Astrocyte of the spinal cord (primary cell): ENCODE data around the gene VAPA.

ENCODE experiments used
- DNase-seq: peaks from one replicate; pipeline ENCODE4 v3.0.0; 2011; ENCODE audit warnings: low read depth, low spot score
- H3K4me3 ChIP-seq: 2 replicates; pipeline ENCODE4 v1.5.1; 2011; ENCODE audit warnings: low read depth, mild to moderate bottlenecking, low read length, moderate library complexity
- CTCF ChIP-seq: IDR thresholded peaks from 2 replicates; pipeline ENCODE4 v1.5.1; 2012; ENCODE audit warnings: low read depth, mild to moderate bottlenecking, low read length, inconsistent platforms
- in situ Hi-C: cut with HindIII; loops from 2 replicates; pipeline ENCODE4 v1.10.0; 2017; ENCODE audit warnings: low sequenced_read_pairs

The VAPA gene

GRCh38 chr18:9931678-9932077 lies 17.9 kb downstream of the VAPA start:
- DNase-seq: no peak
- no peak for TF ChIP-seq CTCF
- in situ Hi-C loops: no loop called here
- no peak overlapping the region for H3K4me3 ChIP-seq

- H3K4me3 ChIP-seq: no peak overlapping the region
- no peak for DNase-seq
- in situ Hi-C loops: no loop called here
- no peak for TF ChIP-seq CTCF
These were observed 20.0 kb downstream of the VAPA start for GRCh38 chr18:9933865-9934264.

- TF ChIP-seq CTCF: no peak
- in situ Hi-C loops: no loop called here
- no peak overlapping the region for H3K4me3 ChIP-seq
- no peak for DNase-seq
These were observed 20.5 kb downstream of the VAPA start for GRCh38 chr18:9934274-9934673.

GRCh38 chr18:9941103-9941502 lies 27.3 kb downstream of the VAPA start:
- no peak overlapping the region for H3K4me3 ChIP-seq
- in situ Hi-C loops: no loop called here
- no peak for DNase-seq
- no peak for TF ChIP-seq CTCF

- DNase-seq: no peak
- in situ Hi-C loops: no loop called here
- TF ChIP-seq CTCF: no peak
- H3K4me3 ChIP-seq: no peak overlapping the region
These were observed 27.8 kb downstream of the VAPA start for GRCh38 chr18:9941660-9942059.

- DNase-seq: no peak
- in situ Hi-C loops: no loop called here
- no peak for TF ChIP-seq CTCF
- no peak overlapping the region for H3K4me3 ChIP-seq
These were observed 29.5 kb downstream of the VAPA start for GRCh38 chr18:9943311-9943710.

GRCh38 chr18:9944805-9945204 lies 31.0 kb downstream of the VAPA start:
- no peak for TF ChIP-seq CTCF
- no peak for DNase-seq
- H3K4me3 ChIP-seq: no peak overlapping the region
- in situ Hi-C loops: no loop called here
